HG03064 (cell line): ENCODE measurements around the gene TBPL2.
"Not testable (repeated sequence)": the region's sequence is repeated elsewhere in the genome, so short reads cannot be mapped to it uniquely, and the experiment has no call there.

Source experiments
- ATAC-seq: cut with Tn5 transposase; IDR thresholded peaks from one replicate; pipeline ENCODE4 v1.9.1; 2021; ENCODE audit warnings: low read depth; ENCODE audit not compliant: unreplicated experiment

TBPL2 gene

DNA sequence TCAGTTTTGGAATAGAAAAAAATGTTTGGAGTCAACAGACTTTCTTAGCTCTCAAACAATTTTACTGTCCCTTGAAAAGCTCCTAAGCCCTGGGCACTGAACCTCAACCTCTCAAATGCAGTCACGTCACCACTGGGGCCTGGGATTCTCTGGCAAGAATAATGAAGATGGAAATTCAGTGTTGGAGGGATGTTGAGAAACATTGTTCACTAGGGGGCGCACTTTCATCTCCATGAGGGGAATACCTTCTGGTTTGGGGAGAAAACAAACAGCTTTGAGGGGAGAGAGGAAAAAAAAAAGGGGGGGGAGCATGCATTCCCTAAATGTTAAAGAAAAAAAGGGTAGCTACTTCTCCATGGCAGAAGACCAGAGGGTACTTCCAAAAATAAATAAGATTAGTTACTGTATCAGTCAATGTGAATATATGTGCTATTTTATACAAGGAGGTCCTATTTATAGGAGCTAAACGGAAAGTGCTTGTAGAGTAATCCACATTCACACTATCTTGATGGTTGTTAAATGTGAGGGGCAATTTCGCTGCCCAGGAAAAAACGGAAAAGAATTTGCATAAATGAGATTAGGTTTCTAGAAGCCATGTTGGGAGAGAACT lies 5.8 kb upstream of the TBPL2 start:
- no peak for ATAC-seq

DNA sequence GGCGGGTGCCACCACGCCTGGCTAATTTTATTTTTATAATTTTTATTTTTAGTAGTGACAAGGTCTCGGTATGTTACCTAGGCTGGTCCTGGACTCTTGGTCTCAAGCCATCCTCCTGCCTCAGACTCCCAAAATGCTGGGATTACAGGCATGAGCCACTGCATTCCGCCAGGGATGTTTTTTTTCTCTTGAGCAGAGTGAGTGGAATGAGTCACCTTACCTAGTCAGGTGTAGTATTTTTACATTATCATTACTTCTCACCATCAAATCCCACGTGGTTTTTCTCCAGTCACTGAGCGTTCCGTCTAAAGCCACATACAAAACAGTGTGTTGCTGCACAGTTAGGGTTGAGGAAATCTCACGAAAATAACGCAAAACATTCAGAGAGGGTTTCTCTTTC lies 870 bp upstream of the TBPL2 start:
- no peak for ATAC-seq

- no peak for ATAC-seq
Measured at GRCh38 chr14:55438066-55438683, 2.2 kb downstream of the TBPL2 start.

DNA sequence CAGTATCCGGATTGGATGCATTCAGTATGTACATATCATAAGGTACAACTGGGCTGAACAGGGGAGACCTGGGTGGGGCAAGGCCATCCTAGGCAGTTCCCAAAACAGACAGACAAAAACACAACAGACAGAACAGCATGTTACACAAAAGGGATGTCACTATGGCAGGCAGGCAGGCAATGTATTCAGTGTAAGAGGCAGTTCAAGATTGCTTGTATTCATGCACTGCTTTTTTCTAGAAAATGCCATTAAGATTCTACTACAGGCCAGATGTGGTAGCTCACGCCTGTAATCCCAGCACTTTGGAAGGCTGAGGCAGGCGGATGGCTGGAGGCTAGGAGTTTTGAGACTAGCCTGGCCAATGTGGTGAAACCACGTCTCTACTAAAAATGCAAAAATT lies 3.5 kb downstream of the TBPL2 start:
- ATAC-seq: no peak

DNA sequence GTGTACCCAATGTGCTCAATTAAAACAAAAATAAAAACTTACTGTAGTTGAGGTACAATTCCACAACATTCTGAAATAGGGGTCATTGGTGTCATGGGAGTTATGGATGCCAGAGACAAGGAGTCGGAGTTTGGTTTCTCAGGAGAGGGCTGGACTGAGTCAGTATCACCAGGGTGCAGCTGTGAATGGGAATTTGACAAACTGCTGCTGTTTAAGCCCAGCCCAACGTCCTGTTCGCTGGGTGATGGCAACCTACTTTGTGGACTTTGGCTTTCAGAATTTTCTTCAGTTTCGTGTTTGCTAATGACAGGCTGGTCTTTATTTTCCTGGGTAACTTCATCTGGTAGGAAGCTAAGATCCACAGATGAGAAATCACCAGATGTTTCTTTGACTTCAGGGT lies 3.9 kb downstream of the TBPL2 start:
- no peak for ATAC-seq

DNA sequence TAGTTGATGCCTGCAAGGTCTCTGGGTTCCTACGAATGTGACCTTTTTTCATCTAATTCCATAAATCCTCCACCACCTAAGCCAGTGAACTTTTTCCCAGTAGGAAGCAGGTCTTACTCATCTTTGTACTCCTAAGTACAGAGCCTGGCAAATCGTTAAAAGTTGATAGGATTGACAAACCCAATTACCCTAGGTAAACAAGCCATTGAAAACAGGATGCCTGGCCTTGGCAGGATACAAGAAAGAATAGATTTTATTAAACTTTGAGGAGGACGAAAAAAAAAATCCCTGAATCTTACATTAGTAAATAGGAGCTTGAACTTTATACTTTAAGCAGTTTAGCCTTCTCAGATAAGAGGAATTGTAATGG lies 5.6 kb downstream of the TBPL2 start:
- ATAC-seq: no peak

DNA sequence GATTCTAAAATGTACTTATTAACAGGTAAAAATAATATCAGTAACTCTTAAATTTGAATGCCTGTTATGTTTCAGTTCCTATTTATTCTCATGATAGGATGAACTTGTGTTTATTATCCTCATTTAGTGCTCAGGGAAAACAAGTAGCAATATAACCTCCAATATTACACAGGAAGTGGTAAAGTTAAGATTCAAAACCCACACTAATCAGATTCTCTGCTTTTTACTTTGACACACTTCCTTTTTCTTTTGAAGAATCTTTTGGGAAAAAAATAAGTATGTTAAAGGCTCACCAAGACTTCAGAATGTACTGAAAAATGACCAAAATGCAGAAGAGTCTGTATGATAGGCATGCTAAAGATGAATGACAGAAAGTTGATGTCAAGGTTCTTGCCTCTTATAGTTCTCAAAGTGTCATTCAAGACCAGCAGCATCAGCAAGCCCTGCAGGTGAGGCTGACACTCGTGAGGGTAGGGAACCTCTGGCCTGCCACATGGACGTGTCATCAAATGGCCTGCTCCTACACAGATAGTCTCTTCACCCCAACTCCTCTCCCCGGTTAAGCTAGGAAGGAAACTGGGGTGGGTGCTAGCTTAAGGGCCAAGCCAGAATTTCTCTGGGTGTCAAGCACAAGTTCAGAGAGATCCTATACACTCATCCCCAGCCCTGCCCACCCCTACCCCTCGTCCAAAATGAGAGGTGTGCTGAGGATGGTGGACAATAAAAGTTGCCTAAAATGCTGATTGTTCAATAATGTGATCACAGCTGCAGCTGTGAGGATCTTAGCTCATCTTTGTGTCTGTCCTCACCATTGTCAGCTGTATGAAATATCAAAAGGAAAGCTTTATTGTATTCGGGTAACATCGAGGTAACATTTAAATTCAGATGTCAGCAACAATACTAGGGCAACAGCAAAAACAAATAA lies 6.3 kb downstream of the TBPL2 start:
- no peak for ATAC-seq

- no peak for ATAC-seq
Measured at GRCh38 chr14:55432628-55433027, 7.8 kb downstream of the TBPL2 start.

DNA sequence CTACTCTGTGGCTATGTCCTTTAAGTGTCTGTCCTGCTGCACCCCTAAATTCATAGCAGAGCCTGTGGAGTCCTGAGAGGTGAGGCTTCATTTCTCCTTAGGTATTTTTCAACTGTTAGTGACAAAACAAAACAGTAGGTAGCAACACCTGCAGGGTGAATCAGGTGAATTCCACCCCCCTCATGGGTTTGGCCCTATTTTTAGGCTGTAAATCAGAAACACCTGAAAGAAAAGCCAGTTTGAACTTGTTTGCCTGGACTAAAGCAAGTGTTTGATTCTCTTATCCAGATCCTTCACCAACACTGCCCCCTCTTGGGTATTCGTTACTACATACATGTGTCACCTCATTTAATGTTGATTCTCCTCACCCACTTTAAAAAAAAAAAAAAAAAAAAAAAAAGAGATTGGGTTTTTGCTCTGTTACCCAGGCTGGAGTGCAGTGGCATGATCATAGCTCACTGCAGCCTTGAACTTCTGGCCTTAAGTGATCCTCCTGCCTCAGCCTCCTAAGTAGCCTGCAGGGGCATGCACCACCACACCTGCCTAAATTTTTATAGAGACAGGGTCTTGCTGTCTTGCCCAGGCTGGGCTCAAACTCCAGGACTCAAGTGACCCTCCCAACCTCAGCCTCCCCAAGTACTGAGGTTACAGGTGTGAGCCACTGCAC lies 10.3 kb downstream of the TBPL2 start:
- no peak for ATAC-seq

GRCh38 chr14:55427439-55427838 lies 13.0 kb downstream of the TBPL2 start:
- no peak for ATAC-seq

DNA sequence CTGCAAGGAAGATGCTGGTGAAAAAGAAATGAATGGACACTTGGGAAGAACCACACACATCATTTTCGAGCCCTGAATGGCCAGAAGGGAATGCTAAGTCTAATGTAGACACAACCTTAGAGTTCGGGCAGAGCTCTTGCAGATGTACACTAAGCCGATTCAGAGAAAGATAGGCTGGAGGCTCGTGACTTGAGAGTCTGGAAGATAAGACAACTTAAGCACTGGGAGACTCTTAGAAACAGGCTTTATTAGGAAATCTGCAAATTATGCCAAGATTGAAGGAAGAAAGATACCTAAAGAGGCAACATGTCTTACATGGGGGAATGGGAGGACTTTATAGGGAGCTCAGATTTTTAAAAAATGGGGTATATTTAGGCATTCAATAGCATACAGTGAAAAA lies 13.5 kb downstream of the TBPL2 start:
- no peak for ATAC-seq

DNA sequence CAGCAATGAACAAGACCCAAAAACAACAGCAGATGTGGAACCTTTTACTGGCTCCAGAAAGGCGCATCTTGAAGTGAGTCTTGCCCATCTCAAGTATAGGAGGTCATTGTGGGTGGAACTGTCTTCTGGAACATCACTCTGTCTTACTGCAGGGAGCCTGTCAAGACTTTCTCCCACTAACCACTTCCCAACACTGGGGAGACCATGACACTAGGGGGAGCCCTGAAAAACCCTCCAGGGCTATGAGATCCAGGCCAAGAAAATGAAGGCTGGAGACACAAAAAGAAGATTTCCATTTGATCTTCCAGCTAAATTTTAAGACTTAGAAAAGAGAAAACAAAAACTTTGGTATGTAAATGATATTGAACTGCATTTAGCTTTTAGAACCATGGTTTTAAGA lies 15.3 kb downstream of the TBPL2 start:
- no peak for ATAC-seq

DNA sequence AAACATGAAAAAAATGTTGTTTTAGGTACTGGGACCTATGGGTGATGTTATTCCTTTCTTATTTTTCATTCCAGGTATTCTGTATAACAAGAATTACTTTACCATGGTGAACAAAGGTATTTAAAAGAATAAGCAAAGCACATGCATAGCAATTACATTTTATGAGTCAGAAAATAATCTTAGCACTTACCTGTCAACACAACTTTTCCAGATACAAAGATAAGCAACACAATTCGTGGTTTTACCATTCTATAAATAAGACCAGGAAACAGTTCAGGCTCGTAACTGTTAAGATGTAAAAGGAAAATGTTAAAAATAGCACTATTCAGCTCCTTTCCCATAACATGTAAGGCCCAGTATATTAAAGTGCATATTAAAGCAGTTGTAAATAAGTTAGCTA lies 16.4 kb downstream of the TBPL2 start:
- ATAC-seq: no peak

- not testable (repeated sequence) for ATAC-seq
Measured at GRCh38 chr14:55422338-55422737, 18.1 kb downstream of the TBPL2 start.

- no peak for ATAC-seq
Measured at GRCh38 chr14:55419663-55420062, 20.8 kb downstream of the TBPL2 start.

GRCh38 chr14:55418411-55418810 lies 22.0 kb downstream of the TBPL2 start:
- no peak for ATAC-seq

DNA sequence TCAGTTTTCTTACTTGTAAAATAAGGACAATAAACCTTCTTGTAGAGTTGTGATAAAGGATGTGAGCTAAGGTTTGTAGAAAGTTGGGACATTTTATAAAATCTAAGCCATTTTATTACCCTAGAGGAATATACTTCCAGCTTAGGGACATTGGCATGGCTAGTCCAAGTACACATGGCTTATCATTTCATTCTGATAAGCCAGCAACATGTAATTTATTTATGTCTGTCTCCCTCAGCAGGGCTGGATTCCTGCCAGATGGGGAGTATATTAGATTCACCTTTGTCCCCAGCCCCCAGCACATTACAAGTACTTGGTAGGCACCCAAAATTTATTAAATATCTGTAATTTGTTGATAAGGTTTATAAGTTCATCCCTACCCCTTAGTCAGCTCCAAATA lies 22.5 kb downstream of the TBPL2 start:
- ATAC-seq: no peak

DNA sequence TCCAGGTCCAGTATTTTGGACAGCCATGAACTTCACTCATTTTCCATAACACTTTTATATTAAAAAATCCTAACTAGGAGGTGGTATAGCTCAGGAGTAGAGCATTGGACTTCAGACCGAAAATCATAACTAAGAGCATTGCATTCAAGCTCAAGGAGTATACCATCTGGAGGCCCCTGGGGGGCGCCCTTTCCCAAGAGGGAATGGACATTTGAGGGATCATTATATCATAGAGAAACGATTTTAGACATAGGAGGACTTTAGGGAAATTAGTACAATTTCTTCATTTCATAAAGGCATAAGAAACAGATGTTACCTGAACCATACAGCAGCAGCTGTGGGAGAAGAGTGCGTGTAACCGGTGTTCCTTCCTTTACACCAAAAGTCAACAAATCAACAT lies 23.6 kb downstream of the TBPL2 start:
- no peak for ATAC-seq

DNA sequence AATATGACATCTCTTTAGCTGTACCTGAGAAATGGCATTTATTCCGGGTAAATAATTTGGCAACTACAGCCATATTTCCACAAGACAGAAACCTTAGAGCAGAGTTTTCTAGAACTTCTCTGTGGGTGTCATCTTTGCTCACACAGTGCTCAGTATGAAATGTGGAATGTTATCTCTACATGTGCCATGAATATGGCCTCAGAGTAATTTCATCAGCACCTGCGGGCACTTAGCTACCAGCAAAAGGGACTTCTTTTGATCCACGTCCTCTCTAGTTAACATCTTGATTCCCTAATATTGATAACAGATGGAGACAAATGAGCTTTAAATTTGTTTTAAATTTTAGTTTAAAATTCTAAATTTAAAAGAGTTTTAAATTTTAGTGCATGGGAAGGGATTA lies 25.9 kb downstream of the TBPL2 start:
- ATAC-seq: no peak

DNA sequence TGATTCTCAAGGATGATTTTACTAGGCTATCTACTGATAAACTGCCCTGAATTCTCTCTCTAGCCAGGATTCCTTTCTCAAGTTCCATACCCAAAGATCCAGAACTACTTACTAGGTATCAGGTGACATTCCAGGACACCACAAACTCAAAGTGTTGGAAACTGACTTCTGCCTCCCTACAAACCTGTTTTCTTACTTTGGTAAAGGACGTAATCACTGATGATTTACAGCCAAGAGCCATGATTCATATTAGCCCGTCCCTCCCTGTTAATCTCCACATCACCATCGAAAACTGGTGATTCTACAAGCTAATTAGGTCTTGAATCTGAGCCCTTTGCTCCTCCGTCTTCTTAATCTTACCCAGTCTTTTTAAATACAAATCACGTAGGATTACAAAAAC lies 27.7 kb downstream of the TBPL2 start:
- no peak for ATAC-seq
